GM12892 (cell line): ENCODE results near the gene CBR3.
A peak's percentile ranks its signal among the peaks of the same experiment; 100 is the strongest.

ENCODE experiments used
- POLR2A ChIP-seq: IDR thresholded peaks from 2 replicates; pipeline ENCODE4 v1.6.1; 2011; ENCODE audit warnings: low read depth, low read length, control low read depth
- POLR2AphosphoS5 ChIP-seq: IDR thresholded peaks from 2 replicates; pipeline ENCODE4 v1.6.1; 2011; ENCODE audit warnings: low read depth, low read length, control low read depth
- TAF1 ChIP-seq: IDR thresholded peaks from 2 replicates; pipeline ENCODE4 v1.6.1; 2011; ENCODE audit warnings: low read depth, mild to moderate bottlenecking, control low read depth, low read length, borderline replicate concordance

GRCh38 chr21:36156815-36157670 lies 22.2 kb downstream of the CBR3 start, which contains the start of gene DOP1B:
- TF ChIP-seq POLR2AphosphoS5, result no peak
- TF ChIP-seq POLR2A, result peak; percentile 42; the same call in 1 of the 2 replicates
- TF ChIP-seq TAF1, result peak; percentile 29; the same call in 1 of the 2 replicates
